ENCODE measurements around the gene LEFTY2.

Gene LEFTY2

GRCh38 chr1:225953315-225953714 lies 12.3 kb upstream of the LEFTY2 start:
- Histone ChIP-seq H3K36me3 (ENCODE audit: control insufficient read depth in 1 of 2, insufficient read depth in 2 of 2, low read length in 2 of 2) (no peaks in the 10 kb centered on the region), H3K27me3 (ENCODE audit: control insufficient read depth in 1 of 2, insufficient read depth in 2 of 2, low read length in 2 of 2) (no peaks in the 10 kb centered on the region), H3K27ac (ENCODE audit: low read depth, low read length) (no peak overlapping the region), H3K9me3 (ENCODE audit: control insufficient read depth in 1 of 2, low read length in 2 of 2) (no peaks in the 10 kb centered on the region), H3K4me3 (ENCODE audit: low read depth in 1 of 2, low read length in 2 of 2) (no peak overlapping the region), H3K9ac (ENCODE audit: low read depth in 1 of 2, low read length in 2 of 2) (no peak overlapping the region), H3K4me1 (ENCODE audit: control insufficient read depth in 1 of 2, insufficient read depth in 2 of 2, low read length in 2 of 2) (no peaks in the 10 kb centered on the region)

- no peak overlapping the region for H3K27ac ChIP-seq (ENCODE audit: low read depth, low read length)
- no peaks in the 10 kb centered on the region for H3K27me3 ChIP-seq (ENCODE audit: control insufficient read depth in 1 of 2, insufficient read depth in 2 of 2, low read length in 2 of 2)
- no peak overlapping the region for H3K9ac ChIP-seq (ENCODE audit: low read depth in 1 of 2, low read length in 2 of 2)
- H3K36me3 ChIP-seq (ENCODE audit: control insufficient read depth in 1 of 2, insufficient read depth in 2 of 2, low read length in 2 of 2), result no peaks in the 10 kb centered on the region
- H3K4me1 ChIP-seq (ENCODE audit: control insufficient read depth in 1 of 2, insufficient read depth in 2 of 2, low read length in 2 of 2), result no peaks in the 10 kb centered on the region
- no peak overlapping the region for H3K4me3 ChIP-seq (ENCODE audit: low read depth in 1 of 2, low read length in 2 of 2)
- no peaks in the 10 kb centered on the region for H3K9me3 ChIP-seq (ENCODE audit: control insufficient read depth in 1 of 2, low read length in 2 of 2)
Observed at GRCh38 chr1:225950905-225951497, 10.0 kb upstream of the LEFTY2 start.

GRCh38 chr1:225949041-225949440 lies 8.0 kb upstream of the LEFTY2 start:
- no peak overlapping the region for H3K27ac ChIP-seq (ENCODE audit: low read depth, low read length)
- H3K9me3 ChIP-seq (ENCODE audit: control insufficient read depth in 1 of 2, low read length in 2 of 2), result no peaks in the 10 kb centered on the region
- H3K4me3 ChIP-seq (ENCODE audit: low read depth in 1 of 2, low read length in 2 of 2), result no peak overlapping the region
- no peak overlapping the region for H3K9ac ChIP-seq (ENCODE audit: low read depth in 1 of 2, low read length in 2 of 2)
- H3K27me3 ChIP-seq (ENCODE audit: control insufficient read depth in 1 of 2, insufficient read depth in 2 of 2, low read length in 2 of 2), result peaks cover 0 to 3% of the 10 kb centered on the region in 2 donors
- no peaks in the 10 kb centered on the region for H3K36me3 ChIP-seq (ENCODE audit: control insufficient read depth in 1 of 2, insufficient read depth in 2 of 2, low read length in 2 of 2)
- peaks cover 0 to 5% of the 10 kb centered on the region in 2 donors for H3K4me1 ChIP-seq (ENCODE audit: control insufficient read depth in 1 of 2, insufficient read depth in 2 of 2, low read length in 2 of 2)

GRCh38 chr1:225946803-225947202 lies 5.8 kb upstream of the LEFTY2 start:
- no peak overlapping the region for H3K9ac ChIP-seq (ENCODE audit: low read depth in 1 of 2, low read length in 2 of 2)
- peaks cover 0 to 5% of the 10 kb centered on the region in 2 donors for H3K4me1 ChIP-seq (ENCODE audit: control insufficient read depth in 1 of 2, insufficient read depth in 2 of 2, low read length in 2 of 2)
- H3K27me3 ChIP-seq (ENCODE audit: control insufficient read depth in 1 of 2, insufficient read depth in 2 of 2, low read length in 2 of 2), result peaks cover 0 to 3% of the 10 kb centered on the region in 2 donors
- no peak overlapping the region for H3K27ac ChIP-seq (ENCODE audit: low read depth, low read length)
- H3K4me3 ChIP-seq (ENCODE audit: low read depth in 1 of 2, low read length in 2 of 2), result no peak overlapping the region
- H3K36me3 ChIP-seq (ENCODE audit: control insufficient read depth in 1 of 2, insufficient read depth in 2 of 2, low read length in 2 of 2), result no peaks in the 10 kb centered on the region
- H3K9me3 ChIP-seq (ENCODE audit: control insufficient read depth in 1 of 2, low read length in 2 of 2), result no peaks in the 10 kb centered on the region

GRCh38 chr1:225946082-225946620 lies 5.1 kb upstream of the LEFTY2 start:
- Histone ChIP-seq H3K4me3 (ENCODE audit: low read depth in 1 of 2, low read length in 2 of 2) (no peak overlapping the region), H3K27ac (ENCODE audit: low read depth, low read length) (no peak overlapping the region), H3K4me1 (ENCODE audit: control insufficient read depth in 1 of 2, insufficient read depth in 2 of 2, low read length in 2 of 2) (peaks cover 0 to 10% of the 10 kb centered on the region in 2 donors), H3K36me3 (ENCODE audit: control insufficient read depth in 1 of 2, insufficient read depth in 2 of 2, low read length in 2 of 2) (no peaks in the 10 kb centered on the region), H3K9ac (ENCODE audit: low read depth in 1 of 2, low read length in 2 of 2) (no peak overlapping the region), H3K9me3 (ENCODE audit: control insufficient read depth in 1 of 2, low read length in 2 of 2) (no peaks in the 10 kb centered on the region), H3K27me3 (ENCODE audit: control insufficient read depth in 1 of 2, insufficient read depth in 2 of 2, low read length in 2 of 2) (peaks cover 0 to 3% of the 10 kb centered on the region in 2 donors)

GRCh38 chr1:225945564-225945963 lies 4.5 kb upstream of the LEFTY2 start:
- peaks cover 0 to 10% of the 10 kb centered on the region in 2 donors for H3K4me1 ChIP-seq (ENCODE audit: control insufficient read depth in 1 of 2, insufficient read depth in 2 of 2, low read length in 2 of 2)
- no peak overlapping the region for H3K9ac ChIP-seq (ENCODE audit: low read depth in 1 of 2, low read length in 2 of 2)
- no peaks in the 10 kb centered on the region for H3K36me3 ChIP-seq (ENCODE audit: control insufficient read depth in 1 of 2, insufficient read depth in 2 of 2, low read length in 2 of 2)
- H3K27me3 ChIP-seq (ENCODE audit: control insufficient read depth in 1 of 2, insufficient read depth in 2 of 2, low read length in 2 of 2), result peaks cover 0 to 3% of the 10 kb centered on the region in 2 donors
- no peak overlapping the region for H3K4me3 ChIP-seq (ENCODE audit: low read depth in 1 of 2, low read length in 2 of 2)
- no peaks in the 10 kb centered on the region for H3K9me3 ChIP-seq (ENCODE audit: control insufficient read depth in 1 of 2, low read length in 2 of 2)
- no peak overlapping the region for H3K27ac ChIP-seq (ENCODE audit: low read depth, low read length)

- no peak overlapping the region for H3K9ac ChIP-seq (ENCODE audit: low read depth in 1 of 2, low read length in 2 of 2)
- H3K27ac ChIP-seq (ENCODE audit: low read depth, low read length), result no peak overlapping the region
- no peaks in the 10 kb centered on the region for H3K36me3 ChIP-seq (ENCODE audit: control insufficient read depth in 1 of 2, insufficient read depth in 2 of 2, low read length in 2 of 2)
- peaks cover 0 to 3% of the 10 kb centered on the region in 2 donors for H3K27me3 ChIP-seq (ENCODE audit: control insufficient read depth in 1 of 2, insufficient read depth in 2 of 2, low read length in 2 of 2)
- H3K4me3 ChIP-seq (ENCODE audit: low read depth in 1 of 2, low read length in 2 of 2), result no peak overlapping the region
- peaks cover 0 to 10% of the 10 kb centered on the region in 2 donors for H3K4me1 ChIP-seq (ENCODE audit: control insufficient read depth in 1 of 2, insufficient read depth in 2 of 2, low read length in 2 of 2)
- H3K9me3 ChIP-seq (ENCODE audit: control insufficient read depth in 1 of 2, low read length in 2 of 2), result no peaks in the 10 kb centered on the region
Observed at GRCh38 chr1:225944951-225945350, 3.9 kb upstream of the LEFTY2 start.

- Histone ChIP-seq H3K27ac (ENCODE audit: low read depth, low read length) (no peak overlapping the region), H3K4me3 (ENCODE audit: low read depth in 1 of 2, low read length in 2 of 2) (no peak overlapping the region), H3K4me1 (ENCODE audit: control insufficient read depth in 1 of 2, insufficient read depth in 2 of 2, low read length in 2 of 2) (peaks cover 0 to 10% of the 10 kb centered on the region in 2 donors), H3K9me3 (ENCODE audit: control insufficient read depth in 1 of 2, low read length in 2 of 2) (no peaks in the 10 kb centered on the region), H3K36me3 (ENCODE audit: control insufficient read depth in 1 of 2, insufficient read depth in 2 of 2, low read length in 2 of 2) (no peaks in the 10 kb centered on the region), H3K27me3 (ENCODE audit: control insufficient read depth in 1 of 2, insufficient read depth in 2 of 2, low read length in 2 of 2) (peaks cover 0 to 3% of the 10 kb centered on the region in 2 donors), H3K9ac (ENCODE audit: low read depth in 1 of 2, low read length in 2 of 2) (no peak overlapping the region)
Observed at GRCh38 chr1:225944387-225944786, 3.4 kb upstream of the LEFTY2 start.

- H3K36me3 ChIP-seq (ENCODE audit: control insufficient read depth in 1 of 2, insufficient read depth in 2 of 2, low read length in 2 of 2), result no peaks in the 10 kb centered on the region
- H3K27ac ChIP-seq (ENCODE audit: low read depth, low read length), result no peak overlapping the region
- H3K9me3 ChIP-seq (ENCODE audit: control insufficient read depth in 1 of 2, low read length in 2 of 2), result no peaks in the 10 kb centered on the region
- peaks cover 0 to 10% of the 10 kb centered on the region in 2 donors for H3K4me1 ChIP-seq (ENCODE audit: control insufficient read depth in 1 of 2, insufficient read depth in 2 of 2, low read length in 2 of 2)
- H3K27me3 ChIP-seq (ENCODE audit: control insufficient read depth in 1 of 2, insufficient read depth in 2 of 2, low read length in 2 of 2), result peaks cover 0 to 3% of the 10 kb centered on the region in 2 donors
- H3K4me3 ChIP-seq (ENCODE audit: low read depth in 1 of 2, low read length in 2 of 2), result no peak overlapping the region
- no peak overlapping the region for H3K9ac ChIP-seq (ENCODE audit: low read depth in 1 of 2, low read length in 2 of 2)
Observed at GRCh38 chr1:225943582-225943981, 2.6 kb upstream of the LEFTY2 start.

- no peaks in the 10 kb centered on the region for H3K36me3 ChIP-seq (ENCODE audit: control insufficient read depth in 1 of 2, insufficient read depth in 2 of 2, low read length in 2 of 2)
- no peak overlapping the region for H3K9ac ChIP-seq (ENCODE audit: low read depth in 1 of 2, low read length in 2 of 2)
- H3K27me3 ChIP-seq (ENCODE audit: control insufficient read depth in 1 of 2, insufficient read depth in 2 of 2, low read length in 2 of 2), result peaks cover 0 to 3% of the 10 kb centered on the region in 2 donors
- no peak overlapping the region for H3K4me3 ChIP-seq (ENCODE audit: low read depth in 1 of 2, low read length in 2 of 2)
- no peaks in the 10 kb centered on the region for H3K9me3 ChIP-seq (ENCODE audit: control insufficient read depth in 1 of 2, low read length in 2 of 2)
- H3K27ac ChIP-seq (ENCODE audit: low read depth, low read length), result no peak overlapping the region
- peaks cover 0 to 10% of the 10 kb centered on the region in 2 donors for H3K4me1 ChIP-seq (ENCODE audit: control insufficient read depth in 1 of 2, insufficient read depth in 2 of 2, low read length in 2 of 2)
Observed at GRCh38 chr1:225942574-225942973, 1.6 kb upstream of the LEFTY2 start.

Measured in duodenal mucosa (tissue), 2 donors.